Stimulated activated CD4-positive, alpha-beta T cell treated with anti-CD3 and anti-CD28 coated beads, Interleukin-2, amount 100 ng/mL, for 24 hours (primary cell): ENCODE results near the gene PARVA.

Experiments
- DNase-seq, 2 donors: peaks; one replicate each; pipeline ENCODE4 v3.0.0-alpha.2; 2020

PARVA gene

DNA sequence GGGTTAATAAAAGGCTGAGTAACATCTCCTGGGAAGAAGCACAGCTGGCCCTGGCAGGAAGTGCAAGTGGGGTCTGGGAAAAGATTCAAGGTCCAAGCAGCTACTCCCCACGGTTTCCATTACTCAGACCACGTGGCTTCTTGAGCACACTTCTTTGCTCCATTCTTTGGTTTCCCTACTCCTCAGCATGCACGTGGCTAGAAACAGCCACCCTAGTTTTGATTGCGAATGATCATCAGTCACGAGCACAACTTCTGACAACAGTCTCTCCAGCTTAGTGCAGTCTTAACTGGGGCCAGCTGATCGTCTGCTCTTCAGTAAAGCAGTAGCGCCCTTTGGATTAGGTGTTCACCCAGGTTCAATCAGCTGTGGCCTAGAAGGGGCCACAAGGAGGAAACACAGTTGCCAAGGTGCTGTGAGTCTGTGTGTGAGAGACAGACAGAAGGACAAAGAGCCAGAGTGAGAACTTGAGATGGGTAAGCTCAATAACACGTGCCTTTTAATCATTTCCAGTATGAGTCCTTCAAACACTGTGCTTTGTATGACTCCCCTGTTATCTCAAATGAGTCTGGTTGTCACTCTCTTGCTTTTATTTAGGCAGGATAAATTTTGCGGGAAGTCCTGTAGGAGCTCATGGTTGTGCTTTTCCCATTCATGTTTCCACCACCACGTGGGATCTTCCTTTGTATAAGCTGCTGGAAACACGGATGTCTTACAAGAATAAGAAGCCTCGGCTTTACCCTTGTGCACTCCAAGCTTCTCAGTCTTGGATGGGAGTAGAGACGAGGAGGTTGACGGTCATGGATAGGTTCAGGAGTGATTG, 901 bp upstream of the PARVA start:
- DNase-seq = no peak

DNA sequence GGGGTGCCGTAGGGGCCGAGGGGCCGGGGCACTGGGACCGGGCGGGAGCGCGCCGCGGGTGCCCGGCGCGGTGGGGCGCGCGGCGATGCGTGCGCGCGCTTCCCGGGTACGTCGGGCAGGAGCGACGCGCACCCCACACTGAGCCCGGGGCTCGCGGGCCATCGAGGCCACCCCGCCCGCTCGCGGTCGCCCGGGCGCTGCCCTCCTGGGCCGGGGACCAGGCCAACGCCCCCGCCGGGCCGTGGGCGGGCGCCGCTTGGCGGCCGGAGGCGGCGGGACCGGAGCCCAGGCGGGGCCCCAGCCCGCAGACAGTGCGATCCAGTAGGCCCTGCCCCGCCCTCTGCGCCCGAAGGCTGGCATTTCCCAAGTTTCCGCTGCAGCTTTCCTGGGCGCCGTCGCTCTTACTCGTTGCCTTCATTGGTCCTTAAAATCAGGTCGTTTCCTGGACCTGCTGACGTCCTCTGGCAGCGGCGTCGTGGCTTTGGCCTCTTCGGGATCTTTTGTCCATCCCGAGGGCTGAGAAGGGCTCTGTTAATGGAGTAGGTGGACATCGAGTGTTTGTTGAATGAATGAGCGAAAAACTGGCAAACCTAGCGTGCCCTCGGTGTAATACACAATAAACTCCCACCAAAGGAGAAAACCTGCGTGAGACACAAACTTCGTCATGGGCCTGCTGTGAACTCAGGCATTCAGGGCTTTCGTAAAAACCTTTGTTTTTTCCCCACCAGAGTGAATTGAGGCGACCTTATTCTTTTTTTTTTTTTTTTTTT, 638 bp downstream of the PARVA start:
- peak in 1 of 2 donors; percentile 29 for DNase-seq

DNA sequence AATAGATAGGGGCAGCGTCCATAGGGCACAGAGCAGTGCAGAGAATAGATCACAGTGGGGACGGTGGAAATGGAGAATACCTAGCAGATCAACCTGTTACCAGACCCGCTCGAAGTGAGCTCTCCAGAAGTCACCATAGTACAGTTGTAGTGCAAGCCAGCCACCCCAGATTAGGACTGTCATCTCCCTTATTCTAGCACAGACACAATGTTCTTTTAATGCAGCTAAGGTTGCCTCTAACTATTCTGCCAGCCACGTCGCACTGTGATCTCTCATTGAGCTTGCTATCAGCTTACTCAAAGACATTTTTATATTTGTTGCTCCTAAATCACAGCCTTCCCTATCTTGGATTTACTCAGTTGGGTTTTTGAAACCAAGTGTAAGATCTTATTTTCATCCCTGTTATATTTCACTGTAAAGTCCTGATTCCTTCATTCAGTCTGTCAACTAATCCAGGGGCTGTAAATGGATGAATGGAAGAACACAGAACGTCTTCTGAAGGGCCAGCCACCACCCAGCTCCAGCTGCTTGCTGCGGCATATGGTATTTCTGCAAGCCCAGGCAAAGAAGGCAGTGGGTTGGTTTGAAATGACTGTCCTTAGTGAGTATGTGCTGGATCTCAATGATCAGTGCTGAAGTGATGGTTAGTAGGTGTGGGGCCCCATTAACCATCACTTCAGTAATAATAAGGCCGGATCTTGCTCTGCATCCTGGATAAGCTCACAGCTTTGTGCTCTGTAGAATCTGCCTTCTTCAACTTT, 3.4 kb downstream of the PARVA start:
- DNase-seq = no peak

DNA sequence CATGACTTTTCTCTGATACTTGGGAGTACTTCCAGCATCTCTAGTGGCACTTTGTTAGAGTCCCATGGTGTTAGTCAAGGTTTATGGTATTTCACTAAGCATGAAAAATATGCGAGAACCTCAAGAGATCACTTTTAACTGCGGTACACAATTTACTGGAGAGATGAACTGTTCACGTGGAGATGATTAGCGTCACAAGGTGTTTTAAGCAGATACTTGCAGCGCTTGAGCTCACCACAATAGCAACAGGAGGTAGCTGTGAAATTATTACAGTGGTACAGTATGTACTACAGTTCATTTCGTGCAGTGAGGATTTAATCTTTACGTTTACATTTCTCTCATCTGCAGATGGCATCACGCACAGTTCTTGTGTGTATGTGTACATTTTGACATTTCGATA, 4.5 kb downstream of the PARVA start:
- DNase-seq = no peak

DNA sequence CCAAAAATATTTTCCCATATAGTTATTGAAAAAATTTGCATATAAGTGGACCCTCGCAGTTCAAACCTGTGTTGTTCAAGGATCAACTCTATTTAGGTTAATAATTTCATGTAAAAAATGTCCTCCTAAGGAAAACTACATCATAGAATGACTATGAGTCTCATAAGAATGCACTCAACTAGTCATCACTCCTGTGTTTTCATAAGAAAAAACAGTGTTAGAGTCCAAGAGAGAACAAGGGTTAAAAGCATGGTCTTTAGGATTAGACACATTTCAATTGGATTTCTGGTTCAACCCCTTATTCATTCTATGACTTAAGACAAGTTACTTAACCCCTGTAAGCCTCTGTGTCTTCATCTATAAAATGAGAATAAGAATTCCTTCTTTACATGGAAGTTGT, 5.1 kb downstream of the PARVA start:
- DNase-seq = no peak

DNA sequence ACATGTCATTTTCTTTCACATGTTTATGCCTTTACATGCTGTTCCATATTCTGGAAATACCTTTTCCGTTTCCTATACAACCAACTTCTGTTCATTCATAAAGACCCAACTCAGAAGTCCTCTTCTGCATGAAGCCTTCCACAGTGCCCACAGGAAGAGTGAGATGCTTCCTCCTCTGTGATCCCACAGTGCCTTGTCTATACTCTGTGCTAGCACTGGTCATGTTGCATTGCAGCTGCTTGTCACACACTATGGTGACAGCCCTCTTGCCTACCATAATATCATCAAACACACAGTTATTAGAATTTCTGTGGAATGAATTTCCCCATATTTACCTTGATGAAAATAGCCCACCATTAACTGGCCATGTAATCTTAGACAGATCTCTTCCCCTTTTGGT, 8.9 kb downstream of the PARVA start:
- DNase-seq = no peak

DNA sequence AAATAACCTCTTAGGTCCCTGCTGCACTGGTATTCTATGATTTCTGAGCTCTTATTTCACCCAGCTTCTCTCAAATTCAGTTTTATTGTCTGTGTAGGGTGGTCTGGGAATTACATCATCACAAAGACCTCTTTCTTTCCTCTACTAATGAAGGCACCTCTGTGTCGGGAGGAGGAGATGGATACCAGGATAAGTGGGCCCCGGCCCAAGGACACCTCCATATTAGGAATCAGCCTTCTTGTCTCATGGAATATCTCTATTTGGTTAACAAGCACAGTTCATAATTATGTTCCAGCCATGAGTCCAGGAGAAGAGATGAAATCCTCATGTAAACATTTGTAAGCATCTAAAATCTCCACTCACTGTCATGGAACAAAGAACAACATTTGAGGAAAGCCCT, 9.4 kb downstream of the PARVA start:
- DNase-seq = no peak

DNA sequence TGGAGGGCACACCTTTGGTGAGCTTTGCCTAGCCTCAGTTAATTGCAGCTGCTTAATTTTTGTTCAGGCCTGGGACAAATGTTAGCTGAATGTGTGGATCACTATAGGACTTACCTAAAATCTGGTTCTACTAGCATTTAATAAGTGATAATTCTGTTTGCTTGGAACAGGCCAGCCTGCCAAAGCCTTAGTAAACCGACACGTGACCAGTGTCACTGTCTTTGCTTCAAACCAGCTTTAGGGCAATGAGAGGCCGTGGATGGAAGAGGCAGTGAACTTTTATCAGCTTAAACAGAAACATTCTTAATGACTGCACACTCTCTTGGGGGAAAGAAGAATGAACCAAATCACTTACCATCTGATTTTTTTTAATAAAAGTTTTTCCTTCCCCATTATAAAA, 10.8 kb downstream of the PARVA start:
- no peak for DNase-seq

DNA sequence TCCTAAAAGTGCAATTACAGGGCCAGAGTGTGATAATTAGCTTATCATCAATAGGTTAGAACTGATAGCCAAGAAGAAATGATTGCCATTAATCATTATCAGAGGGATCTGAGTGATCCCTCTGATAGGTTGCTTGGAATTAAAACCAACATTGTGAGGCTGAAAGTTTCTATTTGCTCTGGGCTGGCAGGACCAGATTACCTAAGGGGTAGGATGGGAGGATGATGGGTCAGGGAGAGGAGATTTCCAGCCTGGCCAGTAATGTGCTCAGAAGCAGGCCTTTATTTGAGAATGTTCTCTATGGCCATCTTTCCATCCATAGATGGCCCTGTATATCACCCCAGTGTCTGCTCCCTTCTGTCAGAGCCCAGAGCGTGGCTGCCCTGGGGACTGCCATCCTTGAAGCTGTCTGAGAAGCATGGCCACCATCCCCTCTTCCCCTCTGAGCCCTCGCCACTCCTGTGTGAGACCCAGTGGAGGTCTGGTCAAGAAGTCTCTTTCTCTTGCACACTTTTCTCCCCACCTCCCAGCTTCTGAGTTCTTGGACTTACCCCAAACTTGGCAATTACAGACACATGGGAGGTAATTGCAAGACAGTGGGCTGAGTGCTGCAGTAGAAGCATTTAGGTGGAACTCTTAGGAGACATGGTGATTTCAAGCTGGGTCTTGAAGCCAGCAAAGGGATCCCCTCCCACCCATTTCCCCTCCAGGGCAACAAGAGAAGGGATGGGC, 11.7 kb downstream of the PARVA start:
- DNase-seq = no peak

DNA sequence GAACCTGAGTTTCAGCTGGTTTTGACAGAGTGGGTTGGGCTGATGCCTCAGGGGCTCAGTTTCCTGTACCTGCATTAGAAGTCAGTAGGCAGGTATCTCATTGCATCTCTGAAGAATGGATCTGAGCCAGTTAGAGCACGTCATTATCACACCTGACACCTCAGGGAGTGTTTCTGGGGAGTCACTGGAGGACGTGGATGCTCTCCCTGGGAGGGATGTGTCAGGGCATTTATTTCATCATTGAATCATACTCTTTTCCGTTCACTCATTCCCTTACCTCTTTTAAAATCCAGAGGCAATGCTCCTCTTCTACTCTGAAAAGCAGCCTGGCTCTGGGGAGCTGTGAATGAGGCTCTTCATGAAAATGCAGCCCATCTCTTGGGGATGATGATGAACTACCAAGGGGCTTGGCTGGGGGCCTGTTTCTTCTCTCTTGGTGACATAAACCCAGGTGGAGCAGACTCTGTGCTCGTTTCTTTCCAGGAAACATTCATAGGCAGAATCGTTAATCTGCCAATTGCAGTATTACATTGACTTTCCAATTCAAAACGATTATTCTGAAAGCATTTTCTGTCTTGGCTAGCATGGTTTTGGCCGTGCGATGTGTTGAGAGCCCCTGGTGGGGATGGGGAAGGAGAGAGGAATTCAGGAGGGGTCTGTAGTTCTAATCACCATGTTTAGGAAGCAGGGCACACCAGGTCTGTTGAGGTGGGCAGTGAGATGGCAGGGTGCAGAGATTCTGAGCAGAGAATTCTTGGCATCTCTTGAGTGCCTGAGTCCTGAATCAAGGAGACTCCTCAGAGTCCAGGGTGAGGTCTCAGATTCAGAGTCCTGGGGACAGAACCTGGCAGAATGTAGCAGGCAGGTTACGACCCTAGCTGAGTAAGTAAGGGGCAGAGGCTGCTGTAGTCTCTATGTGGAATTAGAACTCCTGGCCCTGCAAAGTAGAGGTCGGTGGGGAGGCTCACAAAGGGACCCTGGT, 12.6 kb downstream of the PARVA start:
- no peak for DNase-seq

DNA sequence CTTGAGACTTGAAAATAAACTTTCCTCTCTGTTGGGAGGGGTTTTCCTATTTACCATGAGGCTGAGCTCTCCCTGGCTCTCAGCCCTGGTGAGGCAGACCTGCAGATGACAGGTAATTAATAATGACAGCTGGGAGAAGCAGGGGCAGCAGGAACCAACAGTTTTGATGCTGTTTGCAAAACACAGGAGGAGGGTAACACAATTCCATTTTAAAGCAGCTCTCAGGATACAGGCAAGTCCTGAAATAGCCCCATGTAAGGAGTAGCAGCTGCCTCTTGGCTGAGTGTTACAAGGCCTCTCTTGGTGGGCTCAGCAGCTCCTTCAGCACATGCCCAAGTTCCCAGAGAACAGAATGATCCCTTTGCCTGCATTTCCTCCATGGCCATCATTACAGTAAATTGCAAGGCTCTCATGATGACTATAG, 13.3 kb downstream of the PARVA start:
- DNase-seq = no peak

DNA sequence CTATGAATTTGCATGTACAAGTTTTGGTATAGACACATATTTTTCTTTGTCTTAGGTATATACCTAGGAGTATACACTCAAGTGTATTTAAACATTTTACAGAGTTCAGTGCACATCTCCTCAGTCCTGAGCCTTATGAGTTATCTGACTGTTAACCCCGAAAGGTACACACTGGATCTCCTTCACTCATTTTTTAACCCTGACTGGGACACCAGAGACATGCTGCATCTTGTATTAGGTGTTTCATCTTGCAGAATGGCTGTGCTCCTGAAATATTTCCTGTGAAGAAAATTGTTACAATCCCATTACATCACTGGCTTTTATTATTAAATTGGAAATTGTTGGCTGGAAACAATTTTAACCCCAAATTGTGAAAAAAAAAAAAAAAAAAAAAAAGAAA, 15.3 kb downstream of the PARVA start:
- DNase-seq = no peak

DNA sequence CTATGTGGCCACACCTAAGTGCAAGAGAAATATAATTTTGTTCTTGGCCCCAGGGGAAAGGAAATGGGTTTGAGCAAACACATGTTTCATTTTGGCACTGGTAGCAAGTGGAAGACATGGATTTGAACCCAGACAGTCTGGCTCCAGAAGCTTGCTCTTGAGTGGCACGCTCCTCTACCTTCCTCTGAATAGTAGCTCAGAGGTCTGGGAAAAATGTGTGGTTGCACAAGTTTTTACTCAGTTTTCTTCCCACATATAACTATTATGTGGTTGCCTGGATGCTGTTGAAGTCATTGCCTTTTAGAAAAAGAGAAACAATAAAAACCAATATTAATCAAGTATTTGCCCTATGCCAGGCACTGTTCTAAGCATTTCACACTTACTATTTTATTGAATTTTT, 16.3 kb downstream of the PARVA start:
- no peak for DNase-seq

DNA sequence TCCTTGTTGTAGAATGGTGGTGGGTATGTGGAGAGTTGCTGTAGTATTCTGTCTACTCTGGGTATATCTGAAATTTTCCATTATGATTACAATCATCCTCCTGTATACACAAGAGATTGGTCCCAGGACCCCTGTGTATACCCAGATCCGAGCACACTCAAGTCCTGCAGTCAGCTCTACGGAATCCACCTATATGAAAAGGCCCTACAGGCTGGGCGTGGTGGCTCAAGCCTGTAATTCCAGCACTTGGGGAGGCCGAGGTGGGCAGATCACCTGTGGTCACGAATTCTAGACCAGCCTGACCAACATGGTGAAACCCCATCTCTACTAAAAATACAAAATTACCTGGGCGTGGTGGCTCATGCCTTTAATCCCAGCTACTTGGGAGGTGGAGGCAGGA, 17.2 kb downstream of the PARVA start:
- DNase-seq = no peak

DNA sequence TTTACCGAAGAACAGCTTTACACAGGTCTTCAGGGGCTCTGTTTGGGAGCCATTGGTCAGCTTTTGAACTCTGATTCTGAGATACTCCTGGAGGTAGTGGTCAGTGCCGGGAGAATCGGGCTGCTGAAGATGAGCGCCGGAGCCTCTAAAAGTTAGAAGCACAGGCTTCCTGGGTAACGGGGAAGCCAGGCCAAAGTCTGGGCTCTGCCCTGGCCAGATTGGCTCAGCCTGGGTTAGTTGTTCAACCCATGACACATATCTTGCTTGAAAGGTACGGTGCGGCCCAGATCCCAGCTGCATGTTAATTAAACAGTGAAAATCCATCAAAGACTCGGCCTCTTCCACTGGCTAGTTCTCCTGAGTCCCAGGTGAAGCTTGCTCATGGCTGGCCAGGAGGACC, 18.0 kb downstream of the PARVA start:
- no peak for DNase-seq

DNA sequence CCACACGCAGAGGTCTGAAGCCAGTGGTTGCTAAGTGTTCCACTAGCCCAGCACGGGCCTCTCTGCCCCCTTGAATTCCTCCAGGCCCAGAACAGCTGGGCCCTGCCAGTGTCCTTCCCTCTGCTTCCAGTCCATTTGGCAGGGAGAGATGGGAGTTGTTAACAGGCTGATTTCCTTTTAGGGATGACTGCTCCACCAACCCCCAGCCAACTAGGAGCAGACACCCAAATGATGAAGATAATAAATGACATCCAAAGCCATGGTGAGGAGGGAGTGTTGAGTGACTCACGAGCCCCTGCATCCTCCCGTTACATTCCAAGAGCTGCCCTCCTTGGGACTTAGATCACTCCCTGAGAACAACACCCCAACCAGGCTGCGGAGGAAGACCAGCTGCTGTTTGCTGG, 20.6 kb downstream of the PARVA start:
- DNase-seq = no peak

DNA sequence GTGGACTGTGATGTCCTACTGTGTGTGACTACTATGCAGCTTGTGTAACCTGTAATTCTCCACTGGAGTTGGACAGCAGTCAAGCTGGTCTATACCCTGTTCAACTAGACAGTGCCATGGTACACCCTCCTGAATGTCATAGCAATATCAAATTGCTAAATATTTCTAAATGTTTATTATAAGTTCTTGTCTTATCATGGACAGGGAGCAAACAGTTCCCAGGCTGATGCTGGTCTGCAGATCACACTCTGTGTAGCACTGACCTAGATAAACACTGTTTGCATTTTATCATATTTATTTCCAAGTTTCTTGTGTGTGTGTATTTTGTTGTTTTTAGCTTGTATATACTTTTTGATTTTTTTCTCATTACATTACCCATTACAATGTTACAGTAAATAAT, 22.0 kb downstream of the PARVA start:
- DNase-seq = no peak

DNA sequence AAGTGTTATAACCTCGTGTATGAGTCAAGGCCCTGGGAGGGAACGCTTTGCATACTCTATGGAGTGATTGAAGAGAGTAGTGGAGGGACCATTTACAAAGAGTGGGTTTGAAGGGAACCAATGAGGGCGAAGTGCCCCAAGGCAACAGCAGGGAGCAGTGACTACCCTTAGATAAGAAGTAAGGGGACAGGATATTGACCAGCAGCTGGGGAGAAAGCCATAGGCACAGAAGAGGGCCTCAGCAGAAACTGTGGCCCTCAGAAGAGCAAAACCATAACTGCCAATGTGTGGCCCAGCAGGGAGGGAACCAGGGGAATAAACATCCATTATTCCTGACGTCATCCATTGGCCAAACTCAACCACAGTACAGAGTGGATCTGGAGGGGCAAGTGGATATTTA, 24.7 kb downstream of the PARVA start:
- no peak for DNase-seq

DNA sequence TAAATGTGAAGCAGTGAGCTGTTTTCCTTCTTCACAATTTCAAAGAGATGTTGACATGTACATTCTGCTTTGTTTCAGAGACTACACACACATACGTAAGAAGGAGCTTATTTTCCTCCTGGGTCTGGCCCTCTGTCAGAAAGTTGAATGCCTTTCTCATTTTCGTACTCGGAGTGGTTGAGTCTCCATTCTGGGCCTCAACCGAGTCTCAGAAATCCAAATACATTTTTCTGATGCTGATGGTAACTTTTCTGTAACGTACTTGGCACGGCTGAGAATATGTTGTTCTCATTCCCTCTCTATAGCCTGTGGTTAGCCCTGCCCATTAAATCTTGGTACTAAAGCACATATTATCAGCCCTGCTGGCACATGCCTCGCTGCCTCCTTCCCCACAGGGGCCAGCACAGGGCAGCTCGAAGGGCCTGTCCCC, 25.3 kb downstream of the PARVA start:
- no peak for DNase-seq

DNA sequence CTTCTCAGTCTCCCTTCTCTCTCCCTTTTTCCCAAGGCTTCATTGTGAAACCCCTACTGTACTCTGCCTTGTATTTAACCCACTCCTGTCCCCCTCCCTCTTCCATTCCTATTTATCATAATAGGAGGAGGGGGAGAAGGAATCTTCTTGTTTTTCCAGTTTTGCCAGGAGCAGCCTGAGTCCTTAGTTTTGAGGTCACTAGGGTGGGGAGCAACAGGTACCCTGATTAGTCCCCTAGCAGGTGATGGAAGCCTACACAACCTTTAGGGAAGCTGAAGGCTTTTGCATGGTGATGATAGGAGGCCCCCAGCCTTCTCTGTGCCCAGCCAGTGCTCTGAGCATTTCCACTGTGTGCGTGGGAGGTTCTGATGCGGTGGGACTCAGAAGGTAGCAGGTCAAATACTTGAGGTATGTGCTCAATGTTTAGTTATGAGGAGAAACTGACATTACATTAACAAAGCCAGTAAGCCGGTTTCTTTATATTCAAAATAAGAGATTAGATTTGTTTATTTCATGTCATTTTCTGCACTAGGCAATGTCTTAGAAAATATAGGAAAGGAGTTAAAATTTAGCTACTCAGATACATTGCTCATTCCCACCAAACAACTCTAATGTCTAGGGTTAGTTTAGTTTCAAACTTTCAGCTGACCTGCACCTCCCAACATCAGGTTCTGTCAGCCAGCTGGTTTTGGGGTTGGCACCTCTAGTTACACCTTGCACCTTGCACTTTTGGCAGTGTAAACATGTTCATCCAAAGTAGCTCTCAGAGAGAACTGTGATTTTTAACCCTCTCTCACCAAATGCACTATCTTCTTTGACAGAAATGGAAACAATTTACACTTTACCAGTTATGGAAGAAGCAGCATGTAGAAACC, 26.0 kb downstream of the PARVA start:
- no peak for DNase-seq

DNA sequence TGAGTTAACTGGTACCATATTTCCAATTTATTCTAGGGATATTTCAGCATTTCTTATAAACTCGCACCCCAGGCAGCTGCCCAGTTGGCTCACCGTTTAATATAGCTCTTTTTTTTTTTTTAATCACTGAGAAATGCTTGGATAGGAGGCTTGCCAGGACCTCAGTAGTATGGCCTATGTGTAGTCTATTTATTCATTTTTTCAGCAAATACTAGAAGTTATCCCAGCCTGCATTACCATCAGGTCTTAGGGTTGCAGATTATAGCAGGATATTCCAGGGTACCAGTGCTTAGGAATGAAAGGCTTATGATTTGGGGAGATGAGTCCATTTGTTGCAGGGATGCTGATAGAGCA, 26.6 kb downstream of the PARVA start:
- no peak for DNase-seq
